ENCODE measurements around the gene MESP1.

DNA sequence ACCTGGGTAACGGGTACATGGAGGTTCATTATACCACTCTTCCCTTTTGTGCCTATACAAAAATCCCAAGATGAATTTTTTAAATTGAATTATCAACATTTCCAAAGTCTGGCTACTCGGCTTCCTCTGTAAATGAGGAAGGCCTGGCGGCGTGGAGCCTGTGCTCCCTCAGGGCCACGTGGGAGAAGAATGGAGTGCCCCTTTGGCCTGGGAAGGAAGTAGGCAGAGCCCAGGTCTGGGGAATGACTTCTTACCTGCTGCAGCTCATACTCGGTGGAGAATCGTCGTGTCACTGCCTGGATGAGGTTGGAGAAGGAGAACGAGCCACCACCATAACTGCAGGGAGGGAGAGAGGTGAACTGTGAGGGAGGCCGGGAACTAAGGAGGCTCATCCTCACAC lies 39.2 kb upstream of the MESP1 start:
- TF ChIP-seq, protein P1, sequence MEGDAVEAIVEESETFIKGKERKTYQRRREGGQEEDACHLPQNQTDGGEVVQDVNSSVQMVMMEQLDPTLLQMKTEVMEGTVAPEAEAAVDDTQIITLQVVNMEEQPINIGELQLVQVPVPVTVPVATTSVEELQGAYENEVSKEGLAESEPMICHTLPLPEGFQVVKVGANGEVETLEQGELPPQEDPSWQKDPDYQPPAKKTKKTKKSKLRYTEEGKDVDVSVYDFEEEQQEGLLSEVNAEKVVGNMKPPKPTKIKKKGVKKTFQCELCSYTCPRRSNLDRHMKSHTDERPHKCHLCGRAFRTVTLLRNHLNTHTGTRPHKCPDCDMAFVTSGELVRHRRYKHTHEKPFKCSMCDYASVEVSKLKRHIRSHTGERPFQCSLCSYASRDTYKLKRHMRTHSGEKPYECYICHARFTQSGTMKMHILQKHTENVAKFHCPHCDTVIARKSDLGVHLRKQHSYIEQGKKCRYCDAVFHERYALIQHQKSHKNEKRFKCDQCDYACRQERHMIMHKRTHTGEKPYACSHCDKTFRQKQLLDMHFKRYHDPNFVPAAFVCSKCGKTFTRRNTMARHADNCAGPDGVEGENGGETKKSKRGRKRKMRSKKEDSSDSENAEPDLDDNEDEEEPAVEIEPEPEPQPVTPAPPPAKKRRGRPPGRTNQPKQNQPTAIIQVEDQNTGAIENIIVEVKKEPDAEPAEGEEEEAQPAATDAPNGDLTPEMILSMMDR (IDR thresholded peaks at IDR 0.05), result no peak
- no peak for TF ChIP-seq POLR2A (IDR thresholded peaks at IDR 0.05)
- TF ChIP-seq POLR2AphosphoS5 (IDR thresholded peaks at IDR 0.05), result no peak
- no peak for TF ChIP-seq EP300 (IDR thresholded peaks at IDR 0.05)
